Measurements from ENCODE around the gene MARCKSL1.
A peak's percentile ranks its signal among the peaks of the same experiment; 100 is the strongest.

The MARCKSL1 gene

DNA sequence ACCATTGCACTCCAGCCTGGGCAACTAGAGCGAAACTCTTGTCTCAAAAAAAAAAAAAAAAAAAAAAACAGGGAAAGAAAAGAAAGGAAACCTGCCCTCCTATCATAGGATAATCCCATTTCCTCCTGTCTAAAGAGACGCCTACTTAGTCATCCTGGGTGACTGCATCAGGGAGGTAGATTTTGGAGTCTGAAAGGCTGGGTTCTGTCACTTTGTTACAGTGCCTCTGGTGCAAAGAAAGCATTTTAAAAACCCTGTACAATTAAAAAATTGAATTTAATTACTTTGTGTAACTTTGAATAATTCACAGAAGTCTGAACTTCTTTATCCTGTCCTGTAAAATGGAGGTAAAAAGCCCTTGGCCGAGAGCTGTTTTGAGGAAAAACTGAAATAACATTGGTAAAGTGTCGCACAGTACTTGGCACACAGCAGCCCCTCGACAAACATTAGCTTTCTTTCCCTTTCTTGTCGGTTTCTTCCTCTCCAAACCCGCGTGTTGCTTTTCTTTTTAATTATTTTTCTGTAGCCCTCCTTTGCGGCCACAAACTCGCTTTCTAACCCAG lies 44.8 kb downstream of the MARCKSL1 start:
- H3K36me3 ChIP-seq (ENCODE audit: control insufficient read depth, low read length), result peaks cover 42% of the 10 kb centered on the region
- H3K79me2 ChIP-seq (ENCODE audit: control insufficient read depth, low read length), result peaks cover 47% of the 10 kb centered on the region
- H3F3A ChIP-seq (ENCODE audit: control insufficient read depth, insufficient read depth), result peaks cover 2% of the 10 kb centered on the region; the same call in 1 of the 2 replicates
- no peaks in the 10 kb centered on the region for H3K9me3 ChIP-seq (ENCODE audit: control insufficient read depth, insufficient read depth, low read length)
- H3K4me2 ChIP-seq (ENCODE audit: low read length), result peak overlapping the region; percentile 84
- peaks cover 53% of the 10 kb centered on the region for H3K4me1 ChIP-seq (ENCODE audit: control insufficient read depth, low read length)
- H3K4me3 ChIP-seq (ENCODE audit: low read length), result peak overlapping the region; percentile 100
- H3K9me2 ChIP-seq (replicated peaks; ENCODE audit: control insufficient read depth, low read length), result no peaks in the 10 kb centered on the region
- TF ChIP-seq EZH2phosphoT487 (IDR thresholded peaks at IDR 0.05; ENCODE audit: borderline replicate concordance, low read length), result no peak
- TF ChIP-seq, protein P1, sequence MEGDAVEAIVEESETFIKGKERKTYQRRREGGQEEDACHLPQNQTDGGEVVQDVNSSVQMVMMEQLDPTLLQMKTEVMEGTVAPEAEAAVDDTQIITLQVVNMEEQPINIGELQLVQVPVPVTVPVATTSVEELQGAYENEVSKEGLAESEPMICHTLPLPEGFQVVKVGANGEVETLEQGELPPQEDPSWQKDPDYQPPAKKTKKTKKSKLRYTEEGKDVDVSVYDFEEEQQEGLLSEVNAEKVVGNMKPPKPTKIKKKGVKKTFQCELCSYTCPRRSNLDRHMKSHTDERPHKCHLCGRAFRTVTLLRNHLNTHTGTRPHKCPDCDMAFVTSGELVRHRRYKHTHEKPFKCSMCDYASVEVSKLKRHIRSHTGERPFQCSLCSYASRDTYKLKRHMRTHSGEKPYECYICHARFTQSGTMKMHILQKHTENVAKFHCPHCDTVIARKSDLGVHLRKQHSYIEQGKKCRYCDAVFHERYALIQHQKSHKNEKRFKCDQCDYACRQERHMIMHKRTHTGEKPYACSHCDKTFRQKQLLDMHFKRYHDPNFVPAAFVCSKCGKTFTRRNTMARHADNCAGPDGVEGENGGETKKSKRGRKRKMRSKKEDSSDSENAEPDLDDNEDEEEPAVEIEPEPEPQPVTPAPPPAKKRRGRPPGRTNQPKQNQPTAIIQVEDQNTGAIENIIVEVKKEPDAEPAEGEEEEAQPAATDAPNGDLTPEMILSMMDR (IDR thresholded peaks at IDR 0.05; ENCODE audit: low read depth, low read length, poor library complexity, severe bottlenecking), result no peak
- H3K27me3 ChIP-seq (ENCODE audit: control insufficient read depth, low read length), result no peaks in the 10 kb centered on the region
- peaks cover 15% of the 10 kb centered on the region for H4K20me1 ChIP-seq (ENCODE audit: control insufficient read depth, insufficient read depth, low read depth, low read length)
- H3K27ac ChIP-seq (ENCODE audit: low read depth, low read length), result peak overlapping the region; percentile 85

DNA sequence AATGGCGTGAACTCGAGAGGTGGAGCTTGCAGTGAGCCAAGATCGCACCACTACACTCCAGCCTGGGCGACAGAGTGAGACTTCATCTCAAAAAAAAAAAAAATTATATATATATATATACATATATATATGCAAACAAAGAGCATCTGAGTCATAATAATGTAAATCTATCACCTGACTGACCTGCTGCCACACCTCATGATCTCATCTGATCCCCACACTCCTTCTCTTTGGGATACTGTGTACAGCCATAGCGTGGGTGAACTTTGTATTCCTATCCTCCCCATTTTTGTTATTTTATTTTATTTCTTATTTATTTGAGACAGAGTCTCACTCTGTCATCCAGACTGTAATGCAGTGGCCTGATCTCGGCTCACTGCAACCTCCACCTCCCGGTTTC lies 46.8 kb downstream of the MARCKSL1 start:
- no peak overlapping the region for H3K4me2 ChIP-seq (ENCODE audit: low read length)

DNA sequence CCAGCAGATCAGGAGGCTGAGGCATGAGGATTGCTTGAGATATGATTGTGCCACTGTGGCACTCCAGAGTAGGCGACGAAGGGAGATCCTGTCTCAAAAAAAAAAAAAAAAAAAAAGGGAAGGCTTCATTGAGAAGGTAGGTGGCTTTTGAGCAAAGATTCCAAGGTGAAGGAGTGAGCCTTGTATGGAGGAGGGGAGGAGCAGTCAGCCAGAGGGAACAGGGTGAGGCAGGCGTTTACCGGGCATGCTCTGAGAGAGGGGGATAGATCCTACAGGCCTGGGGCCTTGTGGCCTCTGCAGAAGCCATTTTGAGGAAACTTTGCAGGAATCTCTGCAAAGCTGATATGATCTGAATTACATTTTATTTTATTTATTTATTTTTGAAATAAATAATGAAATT lies 49.3 kb downstream of the MARCKSL1 start:
- Histone ChIP-seq H3K27ac (ENCODE audit: low read depth, low read length) (no peak overlapping the region), H3K9me3 (ENCODE audit: control insufficient read depth, insufficient read depth, low read length) (no peaks in the 10 kb centered on the region), H3K4me1 (ENCODE audit: control insufficient read depth, low read length) (peaks cover 23% of the 10 kb centered on the region), H3F3A (ENCODE audit: control insufficient read depth, insufficient read depth) (peaks cover 6% of the 10 kb centered on the region), H3K27me3 (ENCODE audit: control insufficient read depth, low read length) (no peaks in the 10 kb centered on the region), H4K20me1 (ENCODE audit: control insufficient read depth, insufficient read depth, low read depth, low read length) (no peaks in the 10 kb centered on the region), H3K36me3 (ENCODE audit: control insufficient read depth, low read length) (peaks cover 28% of the 10 kb centered on the region), H3K4me3 (ENCODE audit: low read length) (no peak overlapping the region), H3K9me2 (replicated peaks; ENCODE audit: control insufficient read depth, low read length) (no peaks in the 10 kb centered on the region), H3K79me2 (ENCODE audit: control insufficient read depth, low read length) (peaks cover 4% of the 10 kb centered on the region; the same call in 1 of the 2 replicates), H3K4me2 (ENCODE audit: low read length) (no peak overlapping the region)
- no peak for TF ChIP-seq EZH2phosphoT487 (IDR thresholded peaks at IDR 0.05; ENCODE audit: borderline replicate concordance, low read length)
- TF ChIP-seq, protein P1 (IDR thresholded peaks at IDR 0.05; ENCODE audit: low read depth, low read length, poor library complexity, severe bottlenecking), result no peak

More for the DNA sequence above, 46.8 kb downstream of the MARCKSL1 start:
- no peaks in the 10 kb centered on the region for H3K9me3 ChIP-seq (ENCODE audit: control insufficient read depth, insufficient read depth, low read length)
- H3F3A ChIP-seq (ENCODE audit: control insufficient read depth, insufficient read depth), result peaks cover 2% of the 10 kb centered on the region; the same call in 1 of the 2 replicates
- peaks cover 34% of the 10 kb centered on the region for H3K4me1 ChIP-seq (ENCODE audit: control insufficient read depth, low read length)
- no peak overlapping the region for H3K27ac ChIP-seq (ENCODE audit: low read depth, low read length)
- H3K79me2 ChIP-seq (ENCODE audit: control insufficient read depth, low read length), result peaks cover 27% of the 10 kb centered on the region
- no peak overlapping the region for H3K4me3 ChIP-seq (ENCODE audit: low read length)
- no peaks in the 10 kb centered on the region for H3K9me2 ChIP-seq (replicated peaks; ENCODE audit: control insufficient read depth, low read length)
- H3K36me3 ChIP-seq (ENCODE audit: control insufficient read depth, low read length), result peaks cover 39% of the 10 kb centered on the region
- no peaks in the 10 kb centered on the region for H3K27me3 ChIP-seq (ENCODE audit: control insufficient read depth, low read length)
- no peaks in the 10 kb centered on the region for H4K20me1 ChIP-seq (ENCODE audit: control insufficient read depth, insufficient read depth, low read depth, low read length)
- TF ChIP-seq EZH2phosphoT487 (IDR thresholded peaks at IDR 0.05; ENCODE audit: borderline replicate concordance, low read length), result no peak
- TF ChIP-seq, protein P1 (IDR thresholded peaks at IDR 0.05; ENCODE audit: low read depth, low read length, poor library complexity, severe bottlenecking), result no peak

All from DOHH2 (cell line).